ENCODE data around the gene MPV17. TPM values are rescaled to one million over a fixed set of nuclear protein-coding genes. Genes with fewer than 3 reads are reported as not detected.
"Not testable (repeated sequence)": the region's sequence is repeated elsewhere in the genome, so short reads cannot be mapped to it uniquely, and the experiment has no call there.

Gene MPV17
- total RNA-seq (2014; rRNA removed; shearing (Covaris generic)) = 53.8 and 60.8 TPM in 2 replicates

- Histone ChIP-seq H3K27me3 (ENCODE audit: control insufficient read depth, insufficient read depth, low read length) (no peaks in the 10 kb centered on the region), H3K4me3 (ENCODE audit: insufficient read depth, low read depth, low read length) (peak within 1 kb of the TSS; percentile 55), H3K36me3 (replicated peaks; ENCODE audit: control insufficient read depth, insufficient read depth, low read length) (peaks cover 7% of the 10 kb centered on the region)
- DNase-seq = peak; percentile 97
Observed at GRCh38 chr2:27322766-27323595, at the start of gene MPV17. Gene MPV17, minus strand, starts transcription at chr2:27323097. Its CDS starts 580 bp downstream, at chr2:27322517.

- Histone ChIP-seq H3K27me3 (ENCODE audit: control insufficient read depth, insufficient read depth, low read length) (no peaks in the 10 kb centered on the region), H3K36me3 (replicated peaks; ENCODE audit: control insufficient read depth, insufficient read depth, low read length) (peaks cover 32% of the 10 kb centered on the region), H3K4me3 (ENCODE audit: insufficient read depth, low read depth, low read length) (peak overlapping the region; percentile 99)
- DNase-seq = no peak
Observed at GRCh38 chr2:27370816-27371620, 48.1 kb upstream of the MPV17 start.

GRCh38 chr2:27370026-27370815 is 47.3 kb upstream of the MPV17 start, which contains the start of the genes EIF2B4 and SNX17:
Gene EIF2B4, minus strand, starts transcription at chr2:27370338. Its CDS starts 24 bp downstream, at chr2:27370314.
Gene SNX17, plus strand, starts transcription at chr2:27370616. Its CDS starts 128 bp downstream, at chr2:27370744.
- peaks cover 26% of the 10 kb centered on the region for H3K36me3 ChIP-seq (replicated peaks; ENCODE audit: control insufficient read depth, insufficient read depth, low read length)
- DNase-seq = peak; percentile 97
- peak within 1 kb of the TSS; percentile 99 for H3K4me3 ChIP-seq (ENCODE audit: insufficient read depth, low read depth, low read length)
- no peaks in the 10 kb centered on the region for H3K27me3 ChIP-seq (ENCODE audit: control insufficient read depth, insufficient read depth, low read length)

GRCh38 chr2:27369471-27370025 is 46.7 kb upstream of the MPV17 start:
- DNase-seq = peak; percentile 95
- no peaks in the 10 kb centered on the region for H3K27me3 ChIP-seq (ENCODE audit: control insufficient read depth, insufficient read depth, low read length)
- peak overlapping the region; percentile 99 for H3K4me3 ChIP-seq (ENCODE audit: insufficient read depth, low read depth, low read length)
- peaks cover 26% of the 10 kb centered on the region for H3K36me3 ChIP-seq (replicated peaks; ENCODE audit: control insufficient read depth, insufficient read depth, low read length)

DNA sequence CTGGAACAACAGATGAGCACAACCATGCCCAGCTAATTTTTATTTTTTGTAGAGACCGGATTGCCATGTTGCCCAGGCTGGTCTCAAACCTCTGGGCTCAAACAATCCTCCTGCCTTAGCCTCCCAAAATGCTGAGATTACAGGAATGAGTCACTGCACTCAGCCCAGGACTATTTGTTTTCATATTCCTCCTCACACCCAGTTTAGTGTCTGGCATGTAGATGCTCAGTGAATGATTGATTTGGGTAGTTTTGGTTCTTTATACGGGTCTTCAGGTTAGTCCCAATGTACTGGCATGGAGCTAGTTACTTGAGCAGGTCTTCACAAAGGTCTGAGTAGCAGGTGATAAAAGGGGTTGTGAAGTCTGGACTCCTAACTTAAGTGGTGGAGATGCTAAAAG is 41.0 kb upstream of the MPV17 start:
- Histone ChIP-seq H3K36me3 (replicated peaks; ENCODE audit: control insufficient read depth, insufficient read depth, low read length) (peaks cover 20% of the 10 kb centered on the region), H3K27me3 (ENCODE audit: control insufficient read depth, insufficient read depth, low read length) (no peaks in the 10 kb centered on the region), H3K4me3 (ENCODE audit: insufficient read depth, low read depth, low read length) (no peak overlapping the region)
- no peak for DNase-seq

DNA sequence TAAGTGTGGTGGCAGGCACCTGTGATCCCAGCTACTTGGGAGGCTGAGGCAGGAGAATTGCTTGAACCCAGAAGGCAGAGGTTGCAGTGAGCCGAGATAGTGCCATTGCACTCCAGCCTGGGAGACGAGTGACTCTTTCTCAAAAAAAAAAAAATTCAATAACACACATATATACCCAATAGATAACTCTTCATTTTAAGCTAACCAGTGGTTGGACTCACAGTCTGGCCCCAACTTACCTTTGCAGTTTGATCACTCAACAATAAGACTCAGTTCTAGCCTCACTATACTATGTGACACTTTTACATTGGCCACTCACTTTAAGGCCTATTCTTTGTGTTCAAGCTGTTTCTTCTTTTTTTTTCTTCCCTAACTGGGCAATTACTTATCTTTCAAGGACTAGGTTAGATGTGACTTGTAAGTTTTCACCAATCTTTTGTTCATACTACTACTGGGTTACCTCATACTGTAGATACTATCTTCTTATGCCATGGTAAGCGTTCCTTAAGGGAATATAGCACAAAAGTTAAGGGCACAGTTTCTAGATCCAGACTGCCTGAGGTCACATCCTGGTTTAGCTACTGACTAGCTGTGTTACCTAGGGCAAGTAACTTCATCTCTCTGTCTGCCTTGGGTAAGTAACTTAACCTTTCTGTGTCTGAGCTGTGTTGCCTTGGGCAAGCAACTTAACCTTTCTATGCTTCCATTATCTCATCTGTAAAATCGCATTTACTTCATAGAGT is 40.0 kb upstream of the MPV17 start:
- H3K36me3 ChIP-seq (replicated peaks; ENCODE audit: control insufficient read depth, insufficient read depth, low read length) = peaks cover 17% of the 10 kb centered on the region
- no peaks in the 10 kb centered on the region for H3K27me3 ChIP-seq (ENCODE audit: control insufficient read depth, insufficient read depth, low read length)
- DNase-seq = no peak
- no peak overlapping the region for H3K4me3 ChIP-seq (ENCODE audit: insufficient read depth, low read depth, low read length)

DNA sequence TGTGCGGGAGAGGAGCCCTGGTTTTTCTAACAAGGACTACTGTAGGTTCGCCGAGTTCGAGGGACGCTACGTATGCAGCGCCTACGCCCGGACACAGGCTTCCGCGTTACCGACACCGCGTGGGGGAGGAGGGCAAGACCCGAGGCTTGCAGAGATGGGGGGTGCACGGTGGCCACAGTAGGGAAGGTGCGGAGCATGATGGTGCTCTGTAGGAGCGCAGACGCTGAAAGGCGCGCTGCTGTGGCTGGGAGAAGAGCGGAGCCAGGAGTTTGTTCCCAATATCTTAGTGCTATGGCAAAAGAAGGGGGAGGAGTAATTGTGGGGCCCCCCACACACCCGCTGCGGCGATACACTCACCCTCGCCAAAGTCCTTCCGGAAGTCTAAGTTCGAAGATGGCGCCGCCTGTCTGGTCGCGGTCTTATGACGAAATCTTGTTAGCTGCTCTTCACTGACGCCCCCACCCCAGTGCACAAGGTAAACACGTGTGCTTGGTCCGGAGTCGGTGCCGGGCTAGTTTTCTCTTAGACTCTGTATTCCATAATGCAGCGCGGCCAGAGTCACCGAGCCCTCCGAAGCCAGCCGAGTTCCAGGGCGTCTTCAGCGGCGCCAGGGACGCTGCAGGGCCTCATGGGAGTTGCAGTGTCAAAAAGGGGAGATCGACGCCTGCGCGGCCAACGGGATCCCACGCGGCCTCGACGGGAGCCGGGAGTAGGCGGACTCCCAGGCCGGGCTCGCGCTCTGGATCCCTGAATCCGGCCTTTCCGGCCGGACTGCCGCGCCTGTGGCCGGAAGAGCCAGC is 33.7 kb upstream of the MPV17 start, which contains the start of gene GTF3C2:
TSS of gene GTF3C2 (minus strand) at position 383 of the 800 bp plus-strand sequence. CDS start 13,210 bp downstream, outside the sequence.
- no peaks in the 10 kb centered on the region; the same call in 1 of the 2 replicates for H3K36me3 ChIP-seq (replicated peaks; ENCODE audit: control insufficient read depth, insufficient read depth, low read length)

GRCh38 chr2:27356056-27356381 is 33.1 kb upstream of the MPV17 start:
- Histone ChIP-seq H3K27me3 (ENCODE audit: control insufficient read depth, insufficient read depth, low read length) (no peaks in the 10 kb centered on the region), H3K4me3 (ENCODE audit: insufficient read depth, low read depth, low read length) (peak overlapping the region; percentile 95), H3K36me3 (replicated peaks; ENCODE audit: control insufficient read depth, insufficient read depth, low read length) (no peaks in the 10 kb centered on the region; the same call in 1 of the 2 replicates)
- DNase-seq = peak; percentile 69

More for the DNA sequence above, 33.7 kb upstream of the MPV17 start, which contains the start of gene GTF3C2:
- Histone ChIP-seq H3K27me3 (ENCODE audit: control insufficient read depth, insufficient read depth, low read length) (no peaks in the 10 kb centered on the region), H3K4me3 (ENCODE audit: insufficient read depth, low read depth, low read length) (peak within 1 kb of the TSS; percentile 95)
- DNase-seq = peak; percentile 95

DNA sequence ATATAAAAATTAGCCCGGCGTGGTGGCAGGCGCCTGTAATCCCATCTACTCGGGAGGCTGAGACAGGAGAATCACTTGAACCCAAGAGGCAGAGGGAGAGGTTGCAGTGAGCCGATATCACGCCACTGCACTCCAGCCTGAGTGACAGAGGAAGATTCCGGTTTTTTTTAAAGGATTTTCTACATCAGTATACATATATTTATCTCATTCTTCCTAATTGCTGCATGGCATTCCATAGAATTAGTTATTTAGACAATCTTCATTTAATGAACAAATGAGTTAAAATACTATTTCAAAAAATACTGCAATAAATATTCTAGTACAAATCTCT is 31.7 kb upstream of the MPV17 start:
- H3K36me3 ChIP-seq (replicated peaks; ENCODE audit: control insufficient read depth, insufficient read depth, low read length) = no peaks in the 10 kb centered on the region; the same call in 1 of the 2 replicates
- no peaks in the 10 kb centered on the region for H3K27me3 ChIP-seq (ENCODE audit: control insufficient read depth, insufficient read depth, low read length)
- DNase-seq = no peak
- no peak overlapping the region for H3K4me3 ChIP-seq (ENCODE audit: insufficient read depth, low read depth, low read length)

DNA sequence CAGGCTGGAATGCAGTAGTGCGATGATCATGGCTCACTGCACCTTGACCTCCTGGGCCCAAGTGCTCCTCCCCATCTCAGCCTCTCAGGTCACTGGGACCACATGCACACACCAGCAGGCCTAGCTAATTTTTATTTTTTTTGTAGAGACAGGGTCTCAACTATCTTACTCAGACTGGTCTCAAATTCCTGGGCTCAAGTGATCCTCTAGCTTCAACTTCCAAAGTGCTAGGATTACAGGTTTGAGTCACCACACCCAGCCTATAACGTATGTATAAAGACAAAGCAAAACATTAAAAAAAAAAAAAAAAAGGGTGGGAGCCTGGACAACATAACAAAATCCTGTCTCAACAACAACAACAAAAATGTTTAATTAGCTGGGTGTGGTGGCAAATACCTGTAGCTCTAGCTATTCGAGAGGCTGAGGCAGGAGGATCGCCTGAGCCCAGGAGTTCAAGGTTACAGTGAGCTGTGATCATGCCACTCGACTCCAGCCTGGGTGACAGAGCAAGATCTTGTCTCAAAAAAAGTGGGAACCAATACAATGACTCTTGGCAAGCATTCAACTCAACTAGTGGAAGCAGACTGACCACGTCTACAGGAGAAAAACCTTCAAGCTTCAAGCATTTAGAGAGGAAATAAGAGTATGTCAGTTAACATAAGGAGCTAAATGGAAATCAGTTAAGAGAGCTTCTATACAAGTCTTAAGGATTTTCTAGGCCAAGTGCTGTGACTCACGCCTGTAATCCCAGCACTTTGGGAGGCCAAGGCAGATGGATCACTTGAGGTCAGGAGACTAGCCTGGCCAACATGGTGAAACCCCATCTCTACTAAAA is 31.1 kb upstream of the MPV17 start:
- H3K27me3 ChIP-seq (ENCODE audit: control insufficient read depth, insufficient read depth, low read length) = no peaks in the 10 kb centered on the region
- no peak overlapping the region for H3K4me3 ChIP-seq (ENCODE audit: insufficient read depth, low read depth, low read length)
- no peak for DNase-seq
- no peaks in the 10 kb centered on the region; the same call in 1 of the 2 replicates for H3K36me3 ChIP-seq (replicated peaks; ENCODE audit: control insufficient read depth, insufficient read depth, low read length)

DNA sequence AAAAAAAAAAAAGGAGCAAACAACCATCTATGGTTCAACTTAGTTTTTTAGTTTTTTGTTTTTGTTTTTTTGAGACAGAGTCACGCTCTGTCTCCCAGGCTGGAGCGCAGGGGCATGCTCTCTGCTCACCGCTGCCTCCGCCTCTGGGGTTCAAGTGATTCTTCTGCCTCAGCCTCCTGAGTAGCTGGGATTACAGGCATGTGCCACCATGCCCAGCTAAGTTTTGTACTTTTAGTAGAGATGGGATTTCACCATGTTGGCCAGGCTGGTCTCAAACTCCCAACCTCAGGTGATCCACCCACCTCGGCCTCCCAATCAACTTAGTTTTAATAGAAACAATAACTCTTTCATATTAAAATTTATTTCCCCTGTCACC is 30.5 kb upstream of the MPV17 start:
- H3K4me3 ChIP-seq (ENCODE audit: insufficient read depth, low read depth, low read length); H3K36me3 ChIP-seq (replicated peaks; ENCODE audit: control insufficient read depth, insufficient read depth, low read length); H3K27me3 ChIP-seq (ENCODE audit: control insufficient read depth, insufficient read depth, low read length); DNase-seq: not testable (repeated sequence)

Data from H7 (cell line).